A549 treated with CORT108297 at 1 μM for 4 hours (cell line): ENCODE results near the gene ESYT2. TPM values are rescaled to one million over a fixed set of nuclear protein-coding genes. Genes with fewer than 3 reads are reported as not detected.

Experiments
- total RNA-seq: library from RNA; stranded (reverse); fragments of 200-300 nt; extraction: Qiagen RNA extraction; gene quantifications from 5 replicates; pipeline ENCODE4 v1.2.3, GENCODE V29; 2022

The ESYT2 gene
- total RNA-seq = 57.4 to 76.2 TPM (median 71.1 TPM) in 5 replicates

GRCh38 chr7:158829342-158830210, at the start of gene ESYT2:
ESYT2 (minus strand) TSS chr7:158829509; CDS start chr7:158829418, 91 bp downstream.

GRCh38 chr7:158704524-158705233, 124.6 kb downstream of the ESYT2 start, which contains the start of gene NCAPG2:
NCAPG2 (minus strand) TSS chr7:158704804; CDS start chr7:158701899, 2,905 bp downstream.

Other genes starting within 250 kb of the ESYT2 start
- gene PTPRN2, start 241.7 kb downstream of the ESYT2 start, total RNA-seq = 0.64 to 1.1 TPM (median 0.82 TPM) in 5 replicates
- gene NCAPG2, start 124.7 kb downstream of the ESYT2 start, total RNA-seq = 31.9 to 38.5 TPM (median 37.3 TPM) in 5 replicates
- gene DYNC2I1, start 27.0 kb upstream of the ESYT2 start, total RNA-seq = 8.5 to 10.9 TPM (median 9.7 TPM) in 5 replicates